Psoas muscle (tissue), 8 donors: ENCODE results near the gene UNG. TPM values are rescaled to one million over a fixed set of nuclear protein-coding genes. Genes with fewer than 3 reads are reported as not detected.

Source experiments
- ATAC-seq, 4 donors: fragments of 200-7000 bp; cut with Tn5 transposase; one replicate each; pipeline ENCODE4 v1.9.1; 2020; ENCODE audit warnings: moderate library complexity in 3 of 4, mild to moderate bottlenecking in 2 of 4
- DNase-seq, 2 donors: peaks; one replicate each; pipeline ENCODE4 v3.0.0-alpha.2; 2020
- H3K27ac ChIP-seq: fragments of 200-600 bp; one replicate; pipeline ENCODE4 v1.8.0; 2022
- H3K27me3 ChIP-seq, 3 donors: fragments of 200-600 bp in 1 of 3; one replicate each; pipeline versions ENCODE4 v1.6.1 to v1.8.0; 2013 to 2022; ENCODE audit warnings: low read length in 2 of 3, mild to moderate bottlenecking in 2 of 3, moderate library complexity in 1 of 3; ENCODE audit not compliant: insufficient read depth in 3 of 3
- H3K36me3 ChIP-seq, 2 donors: fragments of 200-600 bp in 1 of 2; one replicate each; pipeline versions ENCODE4 v1.6.1 to v1.8.0; 2013 to 2022; ENCODE audit warnings: low read depth in 1 of 2, mild to moderate bottlenecking in 1 of 2, moderate library complexity in 1 of 2; ENCODE audit not compliant: insufficient read depth in 1 of 2
- H3K4me1 ChIP-seq: fragments of 200-600 bp; one replicate; pipeline ENCODE4 v1.8.0; 2022
- H3K4me3 ChIP-seq: fragments of 200-600 bp; one replicate; pipeline ENCODE4 v1.8.0; 2022; ENCODE audit warnings: mild to moderate bottlenecking
- H3K9me3 ChIP-seq: fragments of 200-600 bp; one replicate; pipeline ENCODE4 v1.8.0; 2022
- WGBS, 3 donors: extraction: QIAGEN DNeasy Blood & Tissue Kit; methylation state at CpG; one replicate each; pipeline versions ENCODE4 v1.1.6 to v1.1.7; 2013; 5-methylcytosine and 5-hydroxymethylcytosine counted together
- intact Hi-C, 2 donors: fragments of 100-400 bp; cut with DNase I; formaldehyde crosslinking; loops; one replicate each; pipeline versions ENCODE4 v1.11.0 to v1.14.2; 2022
- polyA plus RNA-seq, 3 donors: library from polyadenylated mRNA; stranded (reverse); fragments of 200-250 nt; gene quantifications; one replicate each; pipeline ENCODE4 v1.2.3, GENCODE V29; 2013
- total RNA-seq, 4 donors: library from RNA; stranded (reverse); fragmentation: NEBNext Ultra II Directional in 2 of 4; extraction: Animal tissue kit (Norgen Biotek cat#: 25700) in 2 of 4; gene quantifications; one replicate each; pipeline versions ENCODE4 v1.2.1 to v1.2.4, GENCODE V29; 2021 to 2023
- TF ChIP-seq, protein P1 (sequence below): fragments of 200-600 bp; IDR thresholded peaks from one replicate; pipeline ENCODE4 v1.8.0; 2022; ENCODE audit warnings: antibody characterized with exemption
- donor health status: healthy with polysubstance abuse.
- donor health status: DM: no; HTN: no; CAD: no; lungs with moderate emphysema.
- donor health status: Bipolar disorder and iron deficiency.
- donor health status: healthy.
- donor health status: DM: yes; HTN: yes; CAD: no.
- donor health status: DM: no; HTN: no; CAD: no.
- donor health status: DM: no; HTN: no; CAD: no.
- donor health status: DM: yes; HTN: yes; CAD: no.

Gene UNG
- total and polyA plus RNA-seq, 7 donors: 34.3 to 93.1 (median 41.7) TPM

GRCh38 chr12:109120095-109120494 is 22.7 kb downstream of the UNG start:
- TF ChIP-seq, protein P1, sequence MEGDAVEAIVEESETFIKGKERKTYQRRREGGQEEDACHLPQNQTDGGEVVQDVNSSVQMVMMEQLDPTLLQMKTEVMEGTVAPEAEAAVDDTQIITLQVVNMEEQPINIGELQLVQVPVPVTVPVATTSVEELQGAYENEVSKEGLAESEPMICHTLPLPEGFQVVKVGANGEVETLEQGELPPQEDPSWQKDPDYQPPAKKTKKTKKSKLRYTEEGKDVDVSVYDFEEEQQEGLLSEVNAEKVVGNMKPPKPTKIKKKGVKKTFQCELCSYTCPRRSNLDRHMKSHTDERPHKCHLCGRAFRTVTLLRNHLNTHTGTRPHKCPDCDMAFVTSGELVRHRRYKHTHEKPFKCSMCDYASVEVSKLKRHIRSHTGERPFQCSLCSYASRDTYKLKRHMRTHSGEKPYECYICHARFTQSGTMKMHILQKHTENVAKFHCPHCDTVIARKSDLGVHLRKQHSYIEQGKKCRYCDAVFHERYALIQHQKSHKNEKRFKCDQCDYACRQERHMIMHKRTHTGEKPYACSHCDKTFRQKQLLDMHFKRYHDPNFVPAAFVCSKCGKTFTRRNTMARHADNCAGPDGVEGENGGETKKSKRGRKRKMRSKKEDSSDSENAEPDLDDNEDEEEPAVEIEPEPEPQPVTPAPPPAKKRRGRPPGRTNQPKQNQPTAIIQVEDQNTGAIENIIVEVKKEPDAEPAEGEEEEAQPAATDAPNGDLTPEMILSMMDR: no peak

GRCh38 chr12:109120557-109120956 is 23.2 kb downstream of the UNG start:
- WGBS, 3 donors: 60 to 88% (median 75%) methylated on average over 4 of the region's 4 CpGs
- DNase-seq: no peak
- intact Hi-C loops: no loop called here
- ATAC-seq: no peak
- peak overlapping the region; percentile 96 for H3K27ac ChIP-seq
- peak overlapping the region; percentile 69 for H3K4me3 ChIP-seq
- TF ChIP-seq, protein P1: no peak
- no peaks in the 10 kb centered on the region for H3K27me3 ChIP-seq
- no peaks in the 10 kb centered on the region for H3K9me3 ChIP-seq
- peaks cover 0 to 6% of the 10 kb centered on the region in 2 donors for H3K36me3 ChIP-seq
- H3K4me1 ChIP-seq: peaks cover 51% of the 10 kb centered on the region

More at GRCh38 chr12:109120095-109120494, 22.7 kb downstream of the UNG start:
- peak overlapping the region; percentile 97 for H3K27ac ChIP-seq
- no peaks in the 10 kb centered on the region for H3K27me3 ChIP-seq
- no peaks in the 10 kb centered on the region for H3K9me3 ChIP-seq
- ATAC-seq (no peak), DNase-seq (no peak)
- peaks cover 0 to 4% of the 10 kb centered on the region in 2 donors for H3K36me3 ChIP-seq
- peak overlapping the region; percentile 69 for H3K4me3 ChIP-seq
- WGBS, 3 donors: 34 to 63% (median 49%) methylated on average over 2 of the region's 2 CpGs
- H3K4me1 ChIP-seq: peaks cover 51% of the 10 kb centered on the region
- intact Hi-C loops: no loop called here

GRCh38 chr12:109121346-109121880 is 24.0 kb downstream of the UNG start:
- H3K27me3 ChIP-seq: no peaks in the 10 kb centered on the region
- H3K27ac ChIP-seq: peak overlapping the region; percentile 96
- TF ChIP-seq, protein P1: no peak
- WGBS, 3 donors: 78 to 100% (median 93%) methylated on average over 3 of the region's 3 CpGs
- H3K36me3 ChIP-seq: peaks cover 0 to 14% of the 10 kb centered on the region in 2 donors
- intact Hi-C loops: no loop called here
- no peaks in the 10 kb centered on the region for H3K9me3 ChIP-seq
- H3K4me3 ChIP-seq: no peak overlapping the region
- ATAC-seq: no peak
- peaks cover 54% of the 10 kb centered on the region for H3K4me1 ChIP-seq
- DNase-seq: no peak

DNA sequence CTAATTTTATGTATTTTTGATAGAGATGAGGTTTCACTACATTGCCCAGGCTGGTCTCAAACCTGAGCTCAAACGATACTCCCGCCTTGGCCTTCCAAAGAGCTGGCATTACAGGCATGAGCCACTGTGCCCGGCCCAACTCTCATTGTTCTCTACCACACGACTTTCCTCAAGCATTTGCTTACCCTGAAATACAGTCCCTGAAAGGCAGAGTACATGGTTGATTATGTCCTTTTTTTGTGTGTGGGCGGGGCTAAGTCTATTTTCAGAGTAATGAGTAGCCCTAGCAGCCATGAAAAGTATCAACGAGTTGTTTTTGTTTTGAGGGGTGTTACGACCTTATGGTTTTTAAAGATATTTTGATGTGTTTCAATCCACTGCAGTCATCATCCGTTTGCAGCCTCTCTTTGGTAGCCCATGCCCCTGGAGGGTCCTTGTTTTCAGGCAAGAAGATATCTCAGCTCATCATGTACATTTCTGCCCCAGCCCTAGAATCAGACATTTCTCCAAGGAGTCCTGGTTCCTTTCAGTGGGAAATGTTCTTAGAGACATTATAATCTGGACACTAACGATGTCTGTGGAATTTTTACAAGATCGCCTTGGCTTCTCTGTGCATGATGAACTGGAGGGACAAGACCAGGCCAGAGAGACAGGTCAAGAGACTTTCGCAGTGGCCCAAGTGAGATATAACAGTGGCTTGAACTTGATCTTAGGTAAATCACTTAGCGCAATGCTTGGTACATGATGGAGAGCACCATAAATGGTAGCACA is 27.7 kb downstream of the UNG start:
- Histone ChIP-seq H3K36me3 (peaks cover 0 to 19% of the 10 kb centered on the region in 2 donors), H3K4me1 (peaks cover 81% of the 10 kb centered on the region), H3K4me3 (peak overlapping the region; percentile 29), H3K27ac (peak overlapping the region; percentile 96), H3K27me3 (no peaks in the 10 kb centered on the region), H3K9me3 (no peaks in the 10 kb centered on the region)
- TF ChIP-seq, protein P1: no peak
- ATAC-seq: peak; percentile 40 to 67 (median 62)
- WGBS, 3 donors: 47 to 58% (median 49%) methylated on average over 12 of the region's 12 CpGs
- intact Hi-C loops: no loop called here
- no peak for DNase-seq
